Colonic mucosa (tissue), 4 donors: ENCODE results near the gene SEMA5B. TPM values are rescaled to one million over a fixed set of nuclear protein-coding genes. Genes with fewer than 3 reads are reported as not detected.

Experiments used
- DNase-seq: peaks from one replicate; pipeline ENCODE4 v3.0.0-alpha.2; 2020
- H3K27ac ChIP-seq: fragments of 200-600 bp; one replicate; pipeline ENCODE4 v1.8.0; 2021
- H3K27me3 ChIP-seq: fragments of 200-600 bp; one replicate; pipeline ENCODE4 v1.8.0; 2021
- H3K36me3 ChIP-seq: fragments of 200-600 bp; one replicate; pipeline ENCODE4 v1.8.0; 2021
- H3K4me1 ChIP-seq: fragments of 200-600 bp; one replicate; pipeline ENCODE4 v1.8.0; 2021; ENCODE audit warnings: mild to moderate bottlenecking
- H3K4me3 ChIP-seq: fragments of 200-600 bp; one replicate; pipeline ENCODE4 v1.8.0; 2021
- H3K9ac ChIP-seq, 2 donors: one replicate each; pipeline ENCODE4 v1.7.0; 2013; ENCODE audit warnings: control low read depth in 2 of 2, low read depth in 2 of 2, low read length in 2 of 2
- H3K9me3 ChIP-seq: fragments of 200-600 bp; one replicate; pipeline ENCODE4 v1.8.0; 2021
- intact Hi-C: fragments of 100-400 bp; cut with DNase I; formaldehyde crosslinking; loops from one replicate; pipeline ENCODE4 v1.14.1; 2022
- total RNA-seq, 2 donors: library from RNA; stranded (reverse); fragmentation: NEBNext Ultra II Directional in 1 of 2; extraction: Animal tissue kit (Norgen Biotek cat#: 25700) in 1 of 2; gene quantifications; one replicate each; pipeline ENCODE4 v1.2.1, GENCODE V29; 2021
- TF ChIP-seq, protein P1 (sequence below): fragments of 200-600 bp; IDR thresholded peaks from one replicate; pipeline ENCODE4 v1.8.0; 2022; ENCODE audit warnings: antibody characterized with exemption, mild to moderate bottlenecking
- donor health status: healthy.
- donor health status: DM: no; HTN: no; CAD: no.
- donor health status: DM: no; HTN: no; CAD: no.

Gene SEMA5B
- total RNA-seq, 2 donors from 2014 or later = 0.40 to 1.3 TPM

DNA sequence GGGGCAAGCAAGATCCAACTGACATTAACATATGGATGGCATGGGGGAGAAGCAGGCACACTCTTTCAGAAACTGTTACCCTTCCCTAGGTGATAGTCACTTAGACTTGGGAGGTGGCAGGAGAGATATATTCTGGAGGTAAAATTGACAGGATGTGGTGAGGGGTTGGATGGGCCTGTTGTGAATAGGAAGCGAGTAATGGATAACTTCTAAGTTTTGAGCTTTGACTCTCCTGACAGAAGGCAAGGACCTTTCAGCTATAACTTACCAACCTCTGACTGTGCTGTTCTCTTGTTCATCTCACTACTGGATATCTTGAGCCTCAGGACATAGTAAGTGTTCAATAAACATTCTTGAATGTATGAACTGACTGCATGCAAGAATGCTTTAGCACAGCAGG is 37.4 kb upstream of the SEMA5B start:
- no peaks in the 10 kb centered on the region for H3K36me3 ChIP-seq
- H3K27me3 ChIP-seq = no peaks in the 10 kb centered on the region
- TF ChIP-seq, protein P1, sequence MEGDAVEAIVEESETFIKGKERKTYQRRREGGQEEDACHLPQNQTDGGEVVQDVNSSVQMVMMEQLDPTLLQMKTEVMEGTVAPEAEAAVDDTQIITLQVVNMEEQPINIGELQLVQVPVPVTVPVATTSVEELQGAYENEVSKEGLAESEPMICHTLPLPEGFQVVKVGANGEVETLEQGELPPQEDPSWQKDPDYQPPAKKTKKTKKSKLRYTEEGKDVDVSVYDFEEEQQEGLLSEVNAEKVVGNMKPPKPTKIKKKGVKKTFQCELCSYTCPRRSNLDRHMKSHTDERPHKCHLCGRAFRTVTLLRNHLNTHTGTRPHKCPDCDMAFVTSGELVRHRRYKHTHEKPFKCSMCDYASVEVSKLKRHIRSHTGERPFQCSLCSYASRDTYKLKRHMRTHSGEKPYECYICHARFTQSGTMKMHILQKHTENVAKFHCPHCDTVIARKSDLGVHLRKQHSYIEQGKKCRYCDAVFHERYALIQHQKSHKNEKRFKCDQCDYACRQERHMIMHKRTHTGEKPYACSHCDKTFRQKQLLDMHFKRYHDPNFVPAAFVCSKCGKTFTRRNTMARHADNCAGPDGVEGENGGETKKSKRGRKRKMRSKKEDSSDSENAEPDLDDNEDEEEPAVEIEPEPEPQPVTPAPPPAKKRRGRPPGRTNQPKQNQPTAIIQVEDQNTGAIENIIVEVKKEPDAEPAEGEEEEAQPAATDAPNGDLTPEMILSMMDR = no peak
- H3K9me3 ChIP-seq = no peaks in the 10 kb centered on the region
- intact Hi-C loops = no loop called here
- no peak overlapping the region for H3K4me3 ChIP-seq
- DNase-seq = no peak
- H3K9ac ChIP-seq = no peak overlapping the region
- no peak overlapping the region for H3K27ac ChIP-seq
- H3K4me1 ChIP-seq = peaks cover 4% of the 10 kb centered on the region

DNA sequence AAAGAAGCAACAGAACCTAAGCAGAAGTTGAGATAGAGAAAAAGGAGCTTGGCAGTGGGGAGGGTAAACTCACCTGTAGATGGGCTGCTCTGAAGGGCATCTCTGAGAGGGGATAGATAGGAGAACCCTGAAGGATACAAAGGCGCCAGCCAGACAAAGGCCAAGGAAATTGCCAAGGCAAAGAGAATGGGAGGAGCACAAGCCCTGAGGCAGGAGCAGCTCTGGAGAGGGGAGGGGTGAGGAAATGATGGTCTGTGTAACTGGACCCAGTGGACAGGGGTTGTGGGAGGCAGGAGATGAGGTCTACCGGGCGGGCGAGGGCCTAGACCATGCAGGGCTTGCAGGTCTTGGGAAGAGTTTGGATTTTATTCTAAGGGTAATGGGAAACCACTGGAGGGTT is 36.9 kb upstream of the SEMA5B start:
- Histone ChIP-seq H3K27ac (no peak overlapping the region), H3K27me3 (no peaks in the 10 kb centered on the region), H3K4me3 (no peak overlapping the region), H3K9ac (no peak overlapping the region), H3K36me3 (no peaks in the 10 kb centered on the region), H3K4me1 (peaks cover 4% of the 10 kb centered on the region), H3K9me3 (no peaks in the 10 kb centered on the region)
- TF ChIP-seq, protein P1 = no peak
- intact Hi-C loops = no loop called here
- DNase-seq = no peak

DNA sequence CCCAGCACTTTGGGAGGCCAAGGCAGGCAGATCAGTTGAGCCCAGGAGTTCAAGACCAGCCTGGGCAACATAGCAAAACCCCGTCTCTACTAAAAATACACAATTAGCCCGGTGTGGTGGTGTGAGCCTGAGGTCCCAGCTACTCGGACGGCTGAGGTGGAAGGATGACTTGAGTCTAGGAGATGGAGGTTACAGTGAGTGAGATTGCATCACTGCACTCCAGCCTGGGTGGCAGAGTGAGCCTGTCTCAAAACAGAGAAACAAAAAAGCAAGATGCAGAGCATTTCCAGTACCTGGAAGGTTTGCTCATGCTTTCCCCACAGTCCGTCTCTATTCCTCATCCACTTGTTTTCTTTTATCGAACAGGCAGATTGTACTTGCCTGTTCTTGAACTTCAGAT is 35.5 kb upstream of the SEMA5B start:
- no peak overlapping the region for H3K4me3 ChIP-seq
- H3K9me3 ChIP-seq = no peaks in the 10 kb centered on the region
- H3K36me3 ChIP-seq = no peaks in the 10 kb centered on the region
- TF ChIP-seq, protein P1 = no peak
- intact Hi-C loops = no loop called here
- H3K27ac ChIP-seq = no peak overlapping the region
- no peaks in the 10 kb centered on the region for H3K27me3 ChIP-seq
- H3K4me1 ChIP-seq = peaks cover 2% of the 10 kb centered on the region
- DNase-seq = no peak
- H3K9ac ChIP-seq = no peak overlapping the region

DNA sequence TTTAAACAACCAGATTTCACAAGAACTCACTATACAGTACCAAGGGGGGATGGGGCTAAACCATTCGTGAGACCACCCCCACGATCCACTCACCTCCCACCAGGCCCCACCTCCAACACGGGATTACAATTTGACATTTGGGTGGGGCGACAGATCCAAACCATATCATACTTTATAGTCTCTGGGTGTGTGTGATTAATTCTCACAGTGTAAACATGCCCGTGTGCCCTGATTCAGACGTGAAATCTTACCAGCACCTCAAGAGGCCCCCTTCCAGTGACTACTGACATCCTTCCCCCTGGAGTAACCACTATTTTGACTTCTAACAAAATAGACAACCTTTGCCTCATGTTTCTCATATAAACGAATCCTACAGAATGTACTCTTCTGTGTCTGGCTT is 34.3 kb upstream of the SEMA5B start:
- Histone ChIP-seq H3K4me3 (no peak overlapping the region), H3K9me3 (no peaks in the 10 kb centered on the region), H3K27ac (no peak overlapping the region), H3K4me1 (no peaks in the 10 kb centered on the region), H3K9ac (no peak overlapping the region), H3K36me3 (no peaks in the 10 kb centered on the region), H3K27me3 (no peaks in the 10 kb centered on the region)
- intact Hi-C loops = no loop called here
- DNase-seq = no peak
- TF ChIP-seq, protein P1 = no peak

DNA sequence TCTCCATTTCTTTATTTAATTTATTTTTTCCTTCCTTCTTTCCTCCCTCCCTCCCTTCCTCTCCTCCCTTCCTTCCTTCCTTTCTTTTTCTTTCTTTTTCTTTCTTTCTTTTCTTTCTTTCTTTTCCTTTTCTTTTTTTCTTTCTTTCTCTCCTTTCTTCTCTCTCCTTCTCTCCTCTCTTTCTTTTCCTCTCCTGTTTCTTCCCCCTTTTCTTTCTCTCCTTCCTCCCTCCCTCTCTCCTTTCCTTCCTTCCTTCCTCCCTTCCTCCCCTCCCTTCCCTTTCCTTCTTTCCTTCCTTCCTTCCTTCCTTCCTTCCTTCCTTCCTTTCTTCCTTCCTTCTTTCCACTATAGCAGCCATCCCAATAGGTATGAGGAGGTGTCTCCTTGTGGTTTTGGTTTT is 32.5 kb upstream of the SEMA5B start:
- DNase-seq = no peak
- TF ChIP-seq, protein P1 = no peak
- H3K36me3 ChIP-seq = no peaks in the 10 kb centered on the region
- H3K9me3 ChIP-seq = no peaks in the 10 kb centered on the region
- no peak overlapping the region for H3K27ac ChIP-seq
- no peak overlapping the region for H3K9ac ChIP-seq
- intact Hi-C loops = no loop called here
- H3K27me3 ChIP-seq = no peaks in the 10 kb centered on the region
- no peak overlapping the region for H3K4me3 ChIP-seq
- no peaks in the 10 kb centered on the region for H3K4me1 ChIP-seq

DNA sequence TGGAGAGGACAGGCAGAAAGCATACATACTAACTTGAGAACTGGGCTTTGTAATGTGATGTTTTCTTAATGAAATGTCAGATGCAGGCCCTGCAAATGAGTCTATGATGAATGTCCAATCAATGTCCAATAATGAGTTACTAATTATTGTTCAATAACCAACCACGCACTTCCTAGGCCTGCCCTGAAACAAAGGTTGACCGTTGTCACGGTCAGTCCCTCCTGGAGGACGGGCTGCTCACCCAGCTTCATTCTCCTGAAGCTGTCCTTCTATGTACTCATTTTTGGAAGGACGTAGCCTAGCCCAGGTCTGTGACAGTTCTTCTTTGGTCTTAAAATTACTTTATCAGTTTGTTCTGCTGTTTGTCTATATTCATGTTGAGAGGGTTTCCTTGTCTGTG is 30.9 kb upstream of the SEMA5B start:
- TF ChIP-seq, protein P1 = no peak
- intact Hi-C loops = no loop called here
- no peaks in the 10 kb centered on the region for H3K9me3 ChIP-seq
- no peak overlapping the region for H3K9ac ChIP-seq
- H3K4me1 ChIP-seq = no peaks in the 10 kb centered on the region
- no peaks in the 10 kb centered on the region for H3K27me3 ChIP-seq
- no peak overlapping the region for H3K27ac ChIP-seq
- H3K4me3 ChIP-seq = no peak overlapping the region
- no peaks in the 10 kb centered on the region for H3K36me3 ChIP-seq
- DNase-seq = no peak
